ENCODE results near the gene ELP1.
"Not testable (repeated sequence)": the region's sequence is repeated elsewhere in the genome, so short reads cannot be mapped to it uniquely, and the experiment has no call there.

The ELP1 gene, protein sequence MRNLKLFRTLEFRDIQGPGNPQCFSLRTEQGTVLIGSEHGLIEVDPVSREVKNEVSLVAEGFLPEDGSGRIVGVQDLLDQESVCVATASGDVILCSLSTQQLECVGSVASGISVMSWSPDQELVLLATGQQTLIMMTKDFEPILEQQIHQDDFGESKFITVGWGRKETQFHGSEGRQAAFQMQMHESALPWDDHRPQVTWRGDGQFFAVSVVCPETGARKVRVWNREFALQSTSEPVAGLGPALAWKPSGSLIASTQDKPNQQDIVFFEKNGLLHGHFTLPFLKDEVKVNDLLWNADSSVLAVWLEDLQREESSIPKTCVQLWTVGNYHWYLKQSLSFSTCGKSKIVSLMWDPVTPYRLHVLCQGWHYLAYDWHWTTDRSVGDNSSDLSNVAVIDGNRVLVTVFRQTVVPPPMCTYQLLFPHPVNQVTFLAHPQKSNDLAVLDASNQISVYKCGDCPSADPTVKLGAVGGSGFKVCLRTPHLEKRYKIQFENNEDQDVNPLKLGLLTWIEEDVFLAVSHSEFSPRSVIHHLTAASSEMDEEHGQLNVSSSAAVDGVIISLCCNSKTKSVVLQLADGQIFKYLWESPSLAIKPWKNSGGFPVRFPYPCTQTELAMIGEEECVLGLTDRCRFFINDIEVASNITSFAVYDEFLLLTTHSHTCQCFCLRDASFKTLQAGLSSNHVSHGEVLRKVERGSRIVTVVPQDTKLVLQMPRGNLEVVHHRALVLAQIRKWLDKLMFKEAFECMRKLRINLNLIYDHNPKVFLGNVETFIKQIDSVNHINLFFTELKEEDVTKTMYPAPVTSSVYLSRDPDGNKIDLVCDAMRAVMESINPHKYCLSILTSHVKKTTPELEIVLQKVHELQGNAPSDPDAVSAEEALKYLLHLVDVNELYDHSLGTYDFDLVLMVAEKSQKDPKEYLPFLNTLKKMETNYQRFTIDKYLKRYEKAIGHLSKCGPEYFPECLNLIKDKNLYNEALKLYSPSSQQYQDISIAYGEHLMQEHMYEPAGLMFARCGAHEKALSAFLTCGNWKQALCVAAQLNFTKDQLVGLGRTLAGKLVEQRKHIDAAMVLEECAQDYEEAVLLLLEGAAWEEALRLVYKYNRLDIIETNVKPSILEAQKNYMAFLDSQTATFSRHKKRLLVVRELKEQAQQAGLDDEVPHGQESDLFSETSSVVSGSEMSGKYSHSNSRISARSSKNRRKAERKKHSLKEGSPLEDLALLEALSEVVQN (N-terminal part only)

DNA sequence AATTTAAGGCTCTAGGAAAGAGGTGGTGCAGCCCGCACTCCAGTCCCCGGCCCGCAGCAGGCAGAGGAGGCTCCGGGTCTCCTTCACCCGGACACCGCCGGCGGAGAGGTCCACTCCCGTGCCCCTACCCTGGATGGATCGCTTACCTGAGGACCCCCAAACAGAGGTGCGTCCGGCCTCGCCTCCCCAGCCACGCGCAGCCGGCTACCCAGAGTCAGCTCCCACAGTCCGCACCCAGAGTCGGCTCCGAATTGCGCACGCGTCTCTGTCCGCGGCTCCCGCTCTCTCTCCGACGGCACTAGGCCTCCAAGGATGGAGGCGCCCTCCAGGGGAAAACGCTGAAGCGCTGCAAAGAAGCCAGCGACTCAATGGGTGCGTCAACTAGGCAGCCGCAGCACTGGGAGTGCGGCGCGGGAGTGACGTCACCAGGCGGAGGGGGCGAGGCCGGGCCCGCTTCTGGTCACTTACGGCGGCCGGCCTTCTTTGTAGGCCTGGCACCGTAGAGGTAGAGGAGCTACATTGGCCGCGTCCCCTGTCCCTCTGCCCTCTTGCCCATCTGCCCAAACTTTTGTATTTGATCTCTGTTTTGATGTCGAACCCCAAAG, at the start of gene ELP1:
TSS of gene ELP1 (minus strand) at position 407 of the 605 bp plus-strand sequence. CDS start 2,978 bp downstream, outside the sequence.
- peak; percentile 88 for DNase-seq

DNA sequence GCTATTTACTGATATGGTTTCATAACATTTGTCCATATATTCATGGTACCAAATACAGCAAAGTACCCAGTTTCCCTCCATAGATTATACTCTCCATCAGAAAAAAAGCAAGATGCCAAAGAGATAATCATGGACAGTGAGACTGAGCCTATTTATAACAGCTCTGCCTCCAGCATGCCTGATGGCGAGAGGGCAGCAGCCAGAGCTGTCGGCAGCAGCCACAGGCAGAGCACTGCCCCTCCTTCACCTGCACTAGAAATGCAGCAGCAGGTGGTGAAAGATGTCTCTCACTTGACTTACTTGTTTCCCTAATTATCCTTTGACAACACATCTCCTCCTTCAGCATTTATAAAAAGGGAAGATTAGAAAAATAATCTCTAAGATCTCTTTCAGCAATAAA, 47.0 kb upstream of the ELP1 start:
- DNase-seq, result no peak

DNA sequence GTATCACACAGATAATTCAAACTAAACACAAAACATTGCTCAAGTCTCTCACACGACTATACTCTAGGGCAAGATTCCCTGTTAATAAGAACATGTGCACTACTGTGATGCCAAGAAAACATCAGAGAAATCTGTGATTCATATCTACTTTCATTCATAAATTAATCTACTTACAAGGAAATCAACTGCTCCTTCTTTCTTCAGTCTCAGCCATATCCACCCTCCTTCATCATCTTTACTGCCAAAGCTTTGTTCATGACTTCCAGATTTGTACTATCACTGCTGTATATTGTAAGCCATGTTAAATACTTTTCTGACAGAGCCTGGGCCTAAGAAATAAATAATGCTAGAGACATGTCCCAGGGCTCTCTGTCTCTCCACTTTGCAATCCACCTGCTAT, 44.3 kb upstream of the ELP1 start:
- DNase-seq, result no peak

DNA sequence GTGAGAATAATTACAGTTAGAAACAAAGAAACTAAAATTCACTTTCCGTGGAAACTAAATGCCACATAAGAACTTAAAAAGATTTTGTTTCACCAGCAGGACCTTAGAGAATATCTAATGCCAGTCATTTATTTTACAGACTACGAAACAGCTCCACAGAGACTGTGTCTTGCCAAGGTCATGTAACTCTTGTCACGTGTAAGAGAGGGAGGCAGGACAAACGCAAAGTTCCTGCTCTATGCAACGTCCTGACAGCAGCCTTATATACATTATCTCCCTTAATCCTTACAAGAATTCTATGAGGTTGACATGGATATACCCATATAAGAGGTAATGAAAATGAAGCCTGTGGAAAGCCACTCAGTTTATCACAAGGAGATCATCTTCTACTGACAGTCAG, 40.0 kb upstream of the ELP1 start:
- no peak for DNase-seq

DNA sequence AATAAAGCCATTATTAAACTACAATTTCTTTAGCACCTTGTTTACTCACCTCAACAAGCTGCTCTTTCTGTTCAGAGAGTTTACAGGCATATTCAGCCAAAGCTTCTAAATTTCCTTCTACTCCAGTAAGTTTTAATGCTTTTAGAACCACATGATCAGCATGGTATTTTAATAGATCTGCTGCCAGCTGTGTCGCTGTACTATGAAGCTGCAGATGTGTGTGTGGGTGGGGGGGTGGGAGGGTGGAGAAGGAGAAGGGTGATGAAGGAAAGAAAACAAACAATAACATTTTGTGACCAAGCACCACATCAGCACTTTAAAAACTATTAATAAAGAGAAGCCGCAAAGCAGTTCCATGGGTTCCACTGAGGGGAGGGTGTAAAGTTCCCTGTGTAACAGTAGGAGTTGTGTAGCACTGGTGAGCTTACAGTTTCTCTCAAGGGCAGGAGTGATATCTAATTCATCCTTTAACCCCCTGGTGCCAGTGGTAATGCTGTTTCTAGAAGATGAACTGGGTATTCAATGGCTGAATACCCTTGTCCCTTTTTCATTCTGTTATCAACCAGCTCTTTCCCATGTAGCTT, 38.8 kb upstream of the ELP1 start:
- DNase-seq, result no peak

DNA sequence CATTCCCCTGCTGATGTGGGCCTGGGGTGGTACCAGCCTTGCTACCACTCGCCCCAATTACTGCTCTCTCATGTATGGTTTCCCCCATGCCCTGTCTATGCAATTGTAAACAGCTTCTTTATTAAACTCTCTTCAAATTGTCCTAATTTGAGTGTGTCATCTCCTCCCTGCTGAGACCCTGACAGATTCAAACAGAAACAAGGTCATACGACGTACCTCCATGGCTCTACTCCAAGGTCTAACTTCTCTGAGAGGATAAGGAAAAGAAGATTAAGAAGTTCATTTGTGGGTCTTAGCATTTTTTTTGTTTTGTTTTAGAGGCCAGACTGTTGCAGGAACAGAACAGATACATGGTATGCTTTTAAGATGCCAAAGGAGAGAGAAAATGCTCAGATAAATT, 38.3 kb upstream of the ELP1 start:
- no peak for DNase-seq

DNA sequence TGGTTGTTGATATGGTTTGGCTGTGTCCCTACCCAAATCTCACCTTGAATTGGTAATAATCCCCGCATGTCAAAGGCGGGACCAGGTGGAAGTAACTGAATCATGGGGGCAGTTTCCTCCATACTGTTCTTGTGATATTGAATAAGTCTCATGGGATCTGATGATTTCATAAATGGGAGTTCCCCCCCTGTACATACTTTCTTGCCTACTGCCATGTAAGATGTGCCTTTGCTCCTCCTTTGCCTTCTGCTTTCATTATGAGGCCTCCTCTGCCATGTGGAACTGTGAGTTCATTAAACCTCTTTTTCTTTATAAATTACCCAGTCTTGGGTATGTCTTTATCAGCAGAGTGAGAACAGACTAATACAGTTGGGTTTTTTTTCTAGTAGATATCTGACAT, 37.5 kb upstream of the ELP1 start:
- DNase-seq, result not testable (repeated sequence)

DNA sequence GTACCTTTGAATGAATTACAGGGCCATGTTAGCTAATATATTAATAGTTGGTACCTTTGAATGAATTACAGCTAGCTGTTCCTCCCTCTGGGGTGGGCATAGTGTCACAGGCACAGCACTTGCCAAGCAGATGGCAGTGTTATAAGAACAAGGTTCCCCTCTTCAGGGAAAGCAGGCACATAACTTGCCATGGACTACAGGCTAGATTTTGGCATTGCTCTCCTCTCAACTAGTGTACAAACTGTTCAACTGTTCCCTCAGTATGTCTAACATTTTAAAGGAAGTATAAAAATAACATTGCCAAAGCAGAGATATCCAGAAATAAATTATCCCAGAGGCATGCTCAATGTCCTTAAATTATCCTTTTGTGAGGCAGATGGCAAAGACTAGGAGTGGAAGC, 34.0 kb upstream of the ELP1 start:
- no peak for DNase-seq

DNA sequence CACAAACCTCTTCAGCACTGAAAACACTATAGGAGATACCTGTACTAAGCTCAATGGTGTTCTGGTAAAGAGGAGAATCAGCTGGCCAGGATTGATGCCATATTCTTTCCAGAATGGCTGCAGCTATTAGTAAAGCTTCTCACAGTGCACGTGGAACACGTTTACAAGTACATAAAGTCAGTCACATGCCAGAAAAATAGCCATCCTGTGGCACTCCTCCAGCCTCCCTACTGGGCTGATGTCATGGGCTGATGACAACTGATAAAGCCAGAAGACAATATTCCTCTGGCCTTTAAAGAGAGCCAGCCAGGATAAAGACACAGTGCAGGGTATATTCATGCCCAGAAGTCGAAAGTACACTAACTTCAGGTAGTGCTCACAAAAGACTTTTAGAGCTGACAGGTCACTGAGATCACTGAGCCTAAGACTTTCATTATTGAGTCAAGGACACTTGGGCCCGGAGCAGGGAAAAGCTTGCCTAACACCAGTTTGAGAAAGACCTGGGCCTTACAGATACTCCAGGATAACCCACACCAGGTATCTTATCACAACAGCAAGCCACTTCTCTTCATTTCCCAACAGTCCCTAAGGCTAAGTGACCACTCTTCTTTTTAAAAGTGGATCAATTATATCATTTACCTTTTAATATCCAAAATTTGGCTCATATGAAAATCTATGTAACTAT, 29.7 kb upstream of the ELP1 start:
- DNase-seq, result no peak

DNA sequence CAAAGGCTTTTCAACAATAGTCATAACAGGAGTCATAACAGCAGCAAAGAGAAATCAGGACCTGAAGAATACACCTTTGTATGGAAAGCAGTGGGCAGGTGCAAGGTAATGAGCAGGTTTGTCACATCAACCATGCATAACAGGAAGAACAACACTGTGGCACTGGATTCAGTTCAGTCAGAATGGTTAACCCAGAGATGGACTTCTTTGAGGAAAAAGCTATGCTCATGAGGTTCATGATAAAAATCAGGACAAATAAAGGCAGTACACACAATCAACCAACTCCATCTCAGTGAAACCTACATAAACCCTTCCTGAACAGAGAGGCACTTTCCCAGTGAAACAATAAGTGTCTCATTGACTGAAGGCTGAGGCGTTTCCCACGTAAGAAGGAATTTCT, 27.2 kb upstream of the ELP1 start:
- no peak for DNase-seq

DNA sequence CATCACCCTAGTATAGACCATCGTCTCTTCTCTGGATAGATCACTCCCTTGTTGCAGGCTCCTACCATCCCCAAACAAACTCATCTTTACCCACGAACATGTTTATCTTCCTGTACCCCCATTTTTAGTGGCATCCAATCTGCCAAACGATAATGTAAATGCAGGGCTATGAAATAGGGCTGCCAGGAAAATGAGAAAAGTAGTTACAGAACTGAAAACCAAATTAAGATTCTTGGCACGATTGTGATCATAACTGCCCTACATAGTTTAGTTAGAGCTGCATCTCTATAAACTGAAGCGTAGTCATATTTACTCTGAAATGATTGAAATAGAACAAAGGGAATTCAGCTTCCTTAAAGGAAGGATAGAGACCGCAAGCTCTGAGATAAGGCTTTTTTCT, 26.4 kb upstream of the ELP1 start:
- no peak for DNase-seq

DNA sequence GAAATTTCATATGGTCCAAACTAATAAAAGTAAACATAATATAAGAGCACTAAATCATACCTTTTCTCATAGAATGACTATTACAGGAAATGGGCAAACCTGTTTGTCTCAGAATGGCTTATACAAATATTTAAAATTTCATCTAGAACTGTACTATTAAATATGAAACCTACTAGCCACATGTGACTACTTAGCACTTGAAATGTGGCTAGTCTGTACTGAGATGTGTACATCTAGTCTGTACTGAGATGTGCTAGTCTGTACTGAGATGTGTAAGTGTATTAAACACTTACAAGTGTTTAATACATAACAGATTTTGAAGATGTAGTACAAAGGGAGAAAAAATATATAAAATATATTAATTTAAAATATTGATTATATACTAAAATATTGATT, 22.7 kb upstream of the ELP1 start:
- DNase-seq, result no peak

DNA sequence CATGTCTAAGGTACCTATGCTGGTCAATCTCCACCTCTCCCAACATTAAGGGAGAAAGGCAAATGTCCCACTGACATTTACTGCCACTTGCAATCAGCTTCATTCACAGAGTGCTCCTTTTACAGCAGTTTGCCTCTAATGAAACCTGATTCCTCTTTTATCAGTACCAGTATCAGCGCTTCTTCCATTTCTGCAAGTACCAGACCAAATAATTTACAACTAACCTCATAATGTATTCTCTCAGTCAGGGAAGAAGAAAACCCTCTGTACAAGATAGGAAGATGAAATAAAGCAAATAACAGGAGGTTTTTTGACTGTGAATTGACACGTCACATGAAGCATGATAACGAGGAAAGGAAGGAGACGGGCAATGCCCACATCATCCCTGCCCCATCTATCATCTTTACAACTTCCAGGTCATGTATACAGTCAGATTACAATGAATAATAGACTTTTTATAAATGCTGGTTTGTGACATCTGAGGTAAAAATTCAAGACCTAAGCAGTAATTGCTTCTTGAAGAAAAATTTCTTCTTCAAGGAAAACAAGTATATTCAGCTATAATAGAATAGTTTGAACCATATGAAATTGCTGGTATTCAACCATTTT, 22.2 kb upstream of the ELP1 start:
- no peak for DNase-seq

DNA sequence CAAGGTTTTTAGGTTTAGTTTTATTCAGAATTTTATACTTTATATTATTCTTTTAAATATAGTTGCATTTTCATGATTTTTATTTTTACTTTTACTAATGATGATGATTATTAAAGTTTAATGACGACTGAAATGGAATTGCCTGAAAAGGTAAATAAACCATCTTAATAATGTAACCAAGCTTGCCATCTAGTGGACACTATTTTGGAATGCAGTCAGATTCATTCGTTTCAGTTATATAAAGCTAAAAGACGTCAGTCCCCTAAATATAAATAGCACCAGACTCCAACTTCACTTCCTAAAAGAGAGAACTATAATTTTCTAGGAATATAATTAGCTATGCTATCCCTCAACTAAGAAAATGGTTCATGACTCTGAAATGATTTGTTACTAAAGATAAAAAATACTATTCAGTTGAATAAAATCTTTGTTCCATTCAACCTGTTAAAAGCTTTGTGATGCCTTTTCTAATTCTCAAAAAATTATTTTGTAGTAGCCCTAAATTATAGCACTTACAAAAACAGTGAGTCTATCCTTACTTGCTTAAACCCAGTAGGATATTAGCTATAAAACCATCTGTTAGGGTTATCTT, 20.2 kb upstream of the ELP1 start:
- DNase-seq, result no peak

DNA sequence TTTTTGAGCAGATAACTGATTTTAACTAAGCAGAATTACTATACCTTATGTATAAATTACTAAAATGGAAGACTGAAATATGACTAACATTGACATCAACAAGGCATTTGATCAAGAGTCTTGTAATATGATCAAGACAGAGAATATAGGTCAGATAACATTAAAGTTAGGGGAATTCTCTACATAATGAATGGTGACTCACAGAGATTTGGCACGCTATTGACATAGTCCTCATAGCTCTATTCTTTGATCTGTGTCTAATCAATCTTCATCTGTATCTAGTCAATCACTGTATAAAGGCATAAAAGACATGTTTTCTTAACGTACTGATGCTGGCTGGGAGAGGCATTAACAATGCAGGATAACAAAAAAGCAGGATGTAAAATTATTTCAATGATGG, 17.7 kb upstream of the ELP1 start:
- no peak for DNase-seq

DNA sequence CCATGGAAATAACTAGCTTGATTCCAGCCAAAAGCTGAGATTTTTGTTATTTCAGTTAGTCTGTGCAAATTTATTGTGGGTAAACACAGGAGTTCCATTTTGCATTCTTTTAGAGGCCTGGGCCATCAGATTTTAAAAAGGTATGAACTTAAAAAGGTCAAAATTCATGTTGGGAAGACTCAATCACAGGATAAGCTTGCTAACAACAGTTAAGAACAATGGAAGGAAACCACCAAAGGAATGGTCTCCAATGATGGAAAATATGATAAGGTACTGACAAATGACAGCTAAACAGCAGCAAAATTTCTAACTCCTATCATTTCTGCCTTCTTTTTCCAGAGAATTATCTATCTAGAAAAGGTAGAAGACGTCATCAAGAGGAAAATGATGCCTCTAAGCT, 16.2 kb upstream of the ELP1 start:
- no peak for DNase-seq

DNA sequence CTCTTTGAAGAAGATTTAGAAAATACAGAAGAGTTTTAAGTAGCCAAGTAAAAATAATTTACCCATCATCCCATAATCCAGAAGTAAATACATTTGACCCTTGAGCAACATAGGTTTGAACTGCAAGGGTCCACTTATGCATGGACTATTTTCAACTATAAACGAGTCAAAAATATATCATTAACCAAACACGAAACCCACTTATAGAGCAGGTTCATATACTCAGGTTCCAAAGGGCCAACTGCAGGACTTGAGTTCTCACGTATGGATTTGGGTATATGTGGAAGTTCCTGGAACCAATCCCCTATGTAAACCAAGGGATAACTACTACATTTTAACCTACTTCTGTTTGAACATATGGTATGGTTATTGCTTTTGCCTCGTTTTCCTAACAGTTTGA, 6.1 kb upstream of the ELP1 start:
- no peak for DNase-seq

DNA sequence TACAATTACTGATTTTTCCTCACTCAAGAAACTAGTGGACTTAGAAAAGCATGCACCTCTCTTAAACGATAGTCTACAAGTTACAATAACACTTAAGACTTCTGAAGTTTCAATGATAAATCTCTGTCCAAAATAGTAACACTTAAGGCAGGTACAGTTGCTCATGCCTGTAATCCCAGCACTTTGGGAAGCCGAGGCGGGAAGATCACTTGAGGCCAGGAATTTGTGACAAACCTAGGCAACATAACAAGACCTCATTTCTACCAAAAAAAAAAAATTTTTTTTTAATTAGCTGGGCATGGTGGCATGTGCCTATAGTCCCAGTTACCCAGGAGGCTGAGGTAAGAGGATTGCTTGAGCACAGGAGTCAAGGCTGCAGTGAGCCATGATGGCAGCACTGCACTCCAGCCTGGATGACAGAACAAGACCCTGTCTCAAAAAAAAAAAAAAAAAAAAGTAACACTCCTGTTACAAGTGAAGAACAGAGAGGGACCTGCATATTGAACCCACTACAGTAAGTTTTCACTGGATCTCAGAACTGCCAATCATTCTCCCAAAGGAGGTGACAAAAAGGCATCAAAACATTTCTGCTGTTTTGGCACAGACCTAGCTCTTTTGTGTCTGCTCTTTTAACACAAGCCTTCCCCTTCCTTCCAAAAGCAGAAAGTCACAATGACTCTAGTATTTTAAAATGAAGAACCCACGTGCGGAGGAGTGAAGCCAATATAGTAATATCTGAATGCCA, 3.8 kb upstream of the ELP1 start:
- no peak for DNase-seq

DNA sequence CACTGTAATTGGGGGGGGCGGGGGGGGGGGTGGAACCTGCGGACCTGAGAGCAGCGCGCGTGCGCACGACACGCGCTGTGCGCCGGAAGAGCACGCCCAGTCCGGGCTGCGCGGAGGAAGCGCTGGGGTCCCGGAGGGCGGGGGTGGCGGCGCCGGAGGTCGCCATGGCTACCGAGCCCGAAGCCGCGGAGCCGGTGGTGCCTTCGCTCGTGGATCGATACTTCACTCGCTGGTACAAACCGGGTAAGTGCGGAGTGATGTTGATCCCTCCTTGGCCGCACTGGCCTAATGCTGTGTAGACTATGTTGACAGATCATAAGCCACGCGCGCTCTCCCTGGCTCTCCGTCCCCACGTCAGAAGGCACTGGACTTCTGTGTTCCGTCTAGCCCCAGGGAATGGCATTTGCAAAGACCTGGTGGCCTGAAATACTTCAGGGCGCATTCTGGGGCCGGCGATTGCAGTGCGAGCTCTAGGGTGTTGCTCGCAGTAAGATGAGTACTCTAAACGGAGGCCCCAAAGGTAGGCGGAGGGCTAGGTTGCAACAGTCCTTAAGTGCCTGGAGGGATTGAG, 484 bp upstream of the ELP1 start, which contains the start of gene ABITRAM:
TSS of gene ABITRAM (plus strand) at position 78 of the 571 bp plus-strand sequence. CDS start at position 165, 87 bp downstream.
- DNase-seq, result peak; percentile 81

DNA sequence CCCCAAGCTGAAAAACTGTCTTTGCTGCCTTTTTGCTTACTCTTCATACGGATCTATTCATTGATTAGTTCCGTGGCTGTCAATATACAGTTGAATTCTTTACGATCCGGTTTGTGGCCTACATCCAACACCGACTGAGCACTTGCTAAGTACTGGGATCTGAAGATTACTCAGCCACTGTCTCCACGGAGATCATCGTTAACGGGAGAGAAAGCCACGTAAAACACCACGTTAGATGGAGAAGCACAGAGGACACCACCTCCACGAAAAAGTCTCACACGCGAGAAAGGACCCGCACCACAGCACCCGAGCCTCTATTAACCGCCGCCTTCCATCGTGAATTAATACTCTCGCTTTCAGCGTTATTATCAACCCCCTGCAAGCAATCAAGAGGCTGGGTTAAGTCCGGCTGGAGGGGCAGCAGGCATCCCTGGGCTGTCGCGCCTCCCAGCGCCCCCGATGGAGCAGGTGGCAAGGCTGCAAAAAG, 650 bp downstream of the ELP1 start:
- DNase-seq, result no peak
